ENCODE data around the gene CDC16.

The CDC16 gene

GRCh38 chr13:114304346-114305034, 69.8 kb downstream of the CDC16 start:
- DNase-seq = no peak

- DNase-seq = no peak
These were observed 74.4 kb downstream of the CDC16 start for GRCh38 chr13:114309086-114309485.

GRCh38 chr13:114309806-114310410, 75.2 kb downstream of the CDC16 start:
- no peak for DNase-seq

- DNase-seq = no peak
These were observed 76.3 kb downstream of the CDC16 start for GRCh38 chr13:114310956-114311355.

GRCh38 chr13:114311387-114311786, 76.7 kb downstream of the CDC16 start:
- DNase-seq = no peak

- DNase-seq = no peak
These were observed 77.2 kb downstream of the CDC16 start for GRCh38 chr13:114311908-114312307.

- DNase-seq = no peak
These were observed 78.6 kb downstream of the CDC16 start for GRCh38 chr13:114313061-114313860.

- DNase-seq = peak; percentile 84
These were observed 79.6 kb downstream of the CDC16 start, which contains the start of gene CHAMP1 for GRCh38 chr13:114314074-114314912. Gene CHAMP1 (plus strand): TSS chr13:114314503. CDS start chr13:114323843, 9,340 bp downstream.

GRCh38 chr13:114315074-114315785, 80.5 kb downstream of the CDC16 start:
- no peak for DNase-seq

- no peak for DNase-seq
These were observed 83.9 kb downstream of the CDC16 start for GRCh38 chr13:114318624-114319023.

GRCh38 chr13:114319441-114319913, 84.8 kb downstream of the CDC16 start:
- DNase-seq = no peak

- DNase-seq = no peak
These were observed 85.4 kb downstream of the CDC16 start for GRCh38 chr13:114320065-114320464.

- DNase-seq = no peak
These were observed 86.6 kb downstream of the CDC16 start for GRCh38 chr13:114321256-114321655.
